H1 (cell line): ENCODE measurements around the gene TSPEAR. TPM values are rescaled to one million over a fixed set of nuclear protein-coding genes. Genes with fewer than 3 reads are reported as not detected.

Experiments
- ASH2L ChIP-seq: fragments of 200-600, 300-600 bp; sonication (generic); IDR thresholded peaks from one replicate; pipeline ENCODE4 v1.7.1; 2017; ENCODE audit warnings: low read length
- polyA plus RNA-seq, 7 experiments: library from polyadenylated mRNA; depleted of rRNA in 3 of 7; stranded (reverse) in 5 of 7; unstranded in 2 of 7; fragments of >200 nt in 5 of 7; fragments of 200-250 nt in 2 of 7; gene quantifications; 1 replicate in 5 of 7; 2 replicates in 1 of 7; 4 replicates in 1 of 7; pipeline versions ENCODE4 v1.2.1 to v1.2.3, GENCODE V29; 2011 to 2013; ENCODE audit warnings: missing spikeins in 2 of 7, mixed read lengths in 2 of 7
- total RNA-seq: library from RNA; stranded (reverse); fragmentation: NEBNext Ultra II Directional; extraction: Animal tissue kit (Norgen Biotek cat#: 25700); gene quantifications from 2 replicates; pipeline ENCODE4 v1.2.1, GENCODE V29; 2021

The TSPEAR gene
- total and polyA plus RNA-seq, 2 of the 8 experiments (the other 6 are each of a cell fraction or from before 2014, with no cell fraction given), result 0.58 to 0.89 TPM

DNA sequence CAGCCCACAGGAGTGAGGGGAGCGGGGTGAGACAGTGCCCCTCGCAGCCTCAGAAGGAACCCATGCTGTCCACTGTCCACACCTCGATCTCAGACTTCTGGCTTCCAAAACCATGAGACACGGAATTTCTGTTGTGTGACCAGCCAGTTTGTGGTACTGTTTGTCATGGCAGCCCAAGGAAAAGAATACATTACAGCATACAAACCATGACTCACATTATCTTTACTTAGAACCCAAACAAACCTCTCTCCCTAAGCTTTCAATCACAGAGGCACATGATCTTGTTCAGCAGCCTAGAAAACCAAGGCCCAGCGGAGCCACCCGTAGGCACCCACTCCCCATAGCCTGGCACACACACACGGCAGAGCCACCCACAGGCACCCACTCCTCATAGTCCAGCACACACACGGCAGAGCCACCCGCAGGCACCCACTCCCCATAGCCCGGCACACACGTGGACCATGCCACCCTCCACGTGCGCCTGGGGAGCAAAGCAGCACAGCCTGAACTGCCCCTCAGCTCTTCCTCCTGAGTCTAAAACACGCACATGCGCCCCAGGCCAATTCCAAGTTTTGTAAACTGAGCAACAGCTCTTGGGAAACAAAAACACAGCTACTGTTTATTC is 138.3 kb downstream of the TSPEAR start (continued):
- no peak for TF ChIP-seq ASH2L
